ENCODE measurements around the gene HIPK2.

Gene HIPK2

GRCh38 chr7:139735466-139735865 lies 42.3 kb downstream of the HIPK2 start:
- DNase-seq (ENCODE audit: low read depth): no peak

- no peak for DNase-seq (ENCODE audit: low read depth)
Measured at GRCh38 chr7:139734395-139734794, 43.4 kb downstream of the HIPK2 start.

- no peak for DNase-seq (ENCODE audit: low read depth)
Measured at GRCh38 chr7:139733751-139734150, 44.0 kb downstream of the HIPK2 start.

GRCh38 chr7:139732471-139733167 lies 45.2 kb downstream of the HIPK2 start:
- no peak for DNase-seq (ENCODE audit: low read depth)

- no peak for DNase-seq (ENCODE audit: low read depth)
Measured at GRCh38 chr7:139731802-139732470, 45.9 kb downstream of the HIPK2 start.

GRCh38 chr7:139730746-139731612 lies 46.8 kb downstream of the HIPK2 start:
- DNase-seq (ENCODE audit: low read depth): no peak

- DNase-seq (ENCODE audit: low read depth): no peak
Measured at GRCh38 chr7:139728203-139728602, 49.6 kb downstream of the HIPK2 start.

- no peak for DNase-seq (ENCODE audit: low read depth)
Measured at GRCh38 chr7:139727151-139727705, 50.6 kb downstream of the HIPK2 start.

- no peak for DNase-seq (ENCODE audit: low read depth)
Measured at GRCh38 chr7:139726485-139726869, 51.3 kb downstream of the HIPK2 start.

- no peak for DNase-seq (ENCODE audit: low read depth)
Measured at GRCh38 chr7:139725858-139726484, 51.8 kb downstream of the HIPK2 start.

GRCh38 chr7:139725077-139725476 lies 52.7 kb downstream of the HIPK2 start:
- DNase-seq (ENCODE audit: low read depth): no peak

GRCh38 chr7:139722604-139723003 lies 55.2 kb downstream of the HIPK2 start:
- no peak for DNase-seq (ENCODE audit: low read depth)

- no peak for DNase-seq (ENCODE audit: low read depth)
Measured at GRCh38 chr7:139721821-139722220, 56.0 kb downstream of the HIPK2 start.

GRCh38 chr7:139721417-139721816 lies 56.4 kb downstream of the HIPK2 start:
- DNase-seq (ENCODE audit: low read depth): no peak

GRCh38 chr7:139720705-139721231 lies 57.0 kb downstream of the HIPK2 start:
- no peak for DNase-seq (ENCODE audit: low read depth)

- DNase-seq (ENCODE audit: low read depth): no peak
Measured at GRCh38 chr7:139720186-139720585, 57.6 kb downstream of the HIPK2 start.

- DNase-seq (ENCODE audit: low read depth): no peak
Measured at GRCh38 chr7:139718859-139719258, 58.9 kb downstream of the HIPK2 start.

- no peak for DNase-seq (ENCODE audit: low read depth)
Measured at GRCh38 chr7:139718141-139718540, 59.7 kb downstream of the HIPK2 start.

- DNase-seq (ENCODE audit: low read depth): no peak
Measured at GRCh38 chr7:139716156-139716942, 61.4 kb downstream of the HIPK2 start.

- no peak for DNase-seq (ENCODE audit: low read depth)
Measured at GRCh38 chr7:139715194-139715815, 62.5 kb downstream of the HIPK2 start.

Data from stimulated activated CD4-positive, alpha-beta T cell treated with anti-CD3 and anti-CD28 coated beads, Interleukin-2, amount 100 ng/mL, for 4 hours (primary cell).